ENCODE measurements around the gene NODAL.

DNA sequence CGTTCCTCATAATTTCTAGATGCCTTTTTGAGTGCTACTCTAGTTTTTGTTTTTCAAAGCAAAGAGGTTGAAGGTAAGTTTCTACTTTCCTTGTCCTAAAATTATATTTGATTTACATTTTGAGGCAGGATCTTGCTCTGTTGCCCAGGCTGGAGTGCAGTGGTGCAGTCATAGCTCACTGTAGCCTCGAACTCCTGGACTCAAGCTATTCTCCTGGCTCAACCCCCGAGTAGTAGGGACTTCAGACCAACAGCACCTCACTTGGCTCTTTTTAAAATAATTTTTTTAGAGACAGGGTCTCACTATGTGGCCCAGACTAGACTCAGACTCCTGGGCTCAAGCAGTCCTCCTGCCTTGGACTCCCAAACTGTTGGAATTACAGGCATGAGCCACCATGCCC, 22.8 kb downstream of the NODAL start:
- TF ChIP-seq EZH2 (IDR thresholded peaks at IDR 0.05; ENCODE audit: insufficient read depth, poor library complexity, severe bottlenecking) (no peak), EZH2phosphoT487 (IDR thresholded peaks at IDR 0.05; ENCODE audit: insufficient read depth, low read depth) (no peak)

Data from GM23248 (cell line).